Endothelial cell (in vitro differentiated cells): ENCODE data around the gene PARD3. TPM values are rescaled to one million over a fixed set of nuclear protein-coding genes. Genes with fewer than 3 reads are reported as not detected.
"Not testable (repeated sequence)": the region's sequence is repeated elsewhere in the genome, so short reads cannot be mapped to it uniquely, and the experiment has no call there.

Source experiments
- DNase-seq: peaks from one replicate; pipeline ENCODE4 v3.0.0; 2021; ENCODE audit warnings: low spot score
- H3K27ac Mint-ChIP-seq: one replicate; pipeline ENCODE4 v1.8.0; 2021; ENCODE audit warnings: mixed read lengths, inconsistent platforms; ENCODE audit not compliant: unreplicated experiment
- H3K27me3 Mint-ChIP-seq: one replicate; pipeline ENCODE4 v1.8.0; 2021; ENCODE audit warnings: mild to moderate bottlenecking, moderate library complexity, mixed read lengths, inconsistent platforms; ENCODE audit not compliant: unreplicated experiment
- H3K36me3 Mint-ChIP-seq: one replicate; pipeline ENCODE4 v1.8.0; 2021; ENCODE audit warnings: mild to moderate bottlenecking, low read depth, mixed read lengths, inconsistent platforms; ENCODE audit not compliant: unreplicated experiment
- H3K4me1 Mint-ChIP-seq: one replicate; pipeline ENCODE4 v1.8.0; 2021; ENCODE audit warnings: mild to moderate bottlenecking, mixed read lengths, inconsistent platforms; ENCODE audit not compliant: unreplicated experiment
- H3K4me3 Mint-ChIP-seq: one replicate; pipeline ENCODE4 v1.8.0; 2021; ENCODE audit warnings: mild to moderate bottlenecking, mixed read lengths, inconsistent platforms; ENCODE audit not compliant: unreplicated experiment
- H3K9me3 Mint-ChIP-seq: one replicate; pipeline ENCODE4 v1.8.0; 2021; ENCODE audit warnings: mixed read lengths, inconsistent platforms; ENCODE audit not compliant: unreplicated experiment
- CTCF ChIP-seq: fragments of 200-600 bp; sonication (generic); IDR thresholded peaks from one replicate; pipeline ENCODE4 v1.5.0; 2021; ENCODE audit warnings: antibody characterized with exemption; ENCODE audit not compliant: unreplicated experiment
- total RNA-seq: library from RNA; stranded (reverse); fragmentation: NEBNext Ultra II Directional; extraction: Animal tissue kit (Norgen Biotek cat#: 25700); gene quantifications from one replicate; pipeline ENCODE4 v1.2.1, GENCODE V29; 2021; ENCODE audit not compliant: unreplicated experiment

PARD3 gene
- total RNA-seq, 1 donor from 2014 or later = 35.2 TPM

GRCh38 chr10:34647875-34648865 is 166.9 kb downstream of the PARD3 start:
- H3K27me3 Mint-ChIP-seq = peaks cover 1% of the 10 kb centered on the region
- no peaks in the 10 kb centered on the region for H3K9me3 Mint-ChIP-seq
- no peaks in the 10 kb centered on the region for H3K36me3 Mint-ChIP-seq
- no peak for DNase-seq
- no peak overlapping the region for H3K4me3 Mint-ChIP-seq
- no peak overlapping the region for H3K27ac Mint-ChIP-seq
- peaks cover 25% of the 10 kb centered on the region for H3K4me1 Mint-ChIP-seq
- no peak for TF ChIP-seq CTCF

- Mint-ChIP-seq H3K9me3 (no peaks in the 10 kb centered on the region), H3K4me3 (no peak overlapping the region), H3K27me3 (peaks cover 1% of the 10 kb centered on the region), H3K27ac (no peak overlapping the region), H3K36me3 (no peaks in the 10 kb centered on the region), H3K4me1 (peaks cover 24% of the 10 kb centered on the region)
- TF ChIP-seq CTCF = no peak
- no peak for DNase-seq
Measured at GRCh38 chr10:34647160-34647559, 167.9 kb downstream of the PARD3 start.

- Mint-ChIP-seq H3K4me1 (peaks cover 18% of the 10 kb centered on the region), H3K4me3 (no peak overlapping the region), H3K27me3 (peaks cover 1% of the 10 kb centered on the region), H3K27ac (no peak overlapping the region), H3K36me3 (no peaks in the 10 kb centered on the region), H3K9me3 (no peaks in the 10 kb centered on the region)
- DNase-seq = no peak
- TF ChIP-seq CTCF = no peak
Measured at GRCh38 chr10:34646331-34646730, 168.8 kb downstream of the PARD3 start.

GRCh38 chr10:34644815-34645214 is 170.3 kb downstream of the PARD3 start:
- H3K9me3 Mint-ChIP-seq, DNase-seq, H3K36me3 Mint-ChIP-seq, H3K27ac Mint-ChIP-seq, H3K27me3 Mint-ChIP-seq, H3K4me3 Mint-ChIP-seq: not testable (repeated sequence)
- H3K4me1 Mint-ChIP-seq = peaks cover 12% of the 10 kb centered on the region

GRCh38 chr10:34644224-34644623 is 170.9 kb downstream of the PARD3 start:
- Mint-ChIP-seq H3K36me3 (no peaks in the 10 kb centered on the region), H3K27me3 (peaks cover 1% of the 10 kb centered on the region), H3K4me1 (peaks cover 12% of the 10 kb centered on the region), H3K9me3 (no peaks in the 10 kb centered on the region), H3K27ac (no peak overlapping the region), H3K4me3 (no peak overlapping the region)
- no peak for TF ChIP-seq CTCF
- no peak for DNase-seq
